ENCODE data around the gene SLC39A7.

The SLC39A7 gene

GRCh38 chr6:33243476-33243875 is 42.8 kb downstream of the SLC39A7 start:
- no peak for DNase-seq

- peak; percentile 96 to 98 for DNase-seq
These were observed 47.4 kb downstream of the SLC39A7 start for GRCh38 chr6:33247977-33248642.

- DNase-seq = no peak
These were observed 47.9 kb downstream of the SLC39A7 start for GRCh38 chr6:33248643-33248931.

- peak; percentile 96 to 98 for DNase-seq
These were observed 48.5 kb downstream of the SLC39A7 start for GRCh38 chr6:33248932-33249731.

GRCh38 chr6:33249732-33250630 is 49.3 kb downstream of the SLC39A7 start:
- DNase-seq = peak in 1 of 2 experiments; percentile 47

- no peak for DNase-seq
These were observed 50.1 kb downstream of the SLC39A7 start for GRCh38 chr6:33250731-33251130.

GRCh38 chr6:33251395-33252012 is 50.8 kb downstream of the SLC39A7 start:
- peak in 1 of 2 experiments; percentile 40 for DNase-seq

- no peak for DNase-seq
These were observed 52.1 kb downstream of the SLC39A7 start for GRCh38 chr6:33252759-33253158.

Data from activated T-cell treated with anti-CD3 and anti-CD28 coated beads, Interleukin-2, amount 50 U/mL, for 48 hours (primary cell).